Colon (tissue), 2 donors: ENCODE data around the gene SCD5.
"Not testable (repeated sequence)": the region's sequence is repeated elsewhere in the genome, so short reads cannot be mapped to it uniquely, and the experiment has no call there.

Experiments used
- FAIRE-seq: peaks from 2 replicates; lab custom pipeline; 2012; peaks lifted over from hg19 to GRCh38; lab: Jason Lieb, UNC
- donor health status: control.
- donor health status: control.

The SCD5 gene

DNA sequence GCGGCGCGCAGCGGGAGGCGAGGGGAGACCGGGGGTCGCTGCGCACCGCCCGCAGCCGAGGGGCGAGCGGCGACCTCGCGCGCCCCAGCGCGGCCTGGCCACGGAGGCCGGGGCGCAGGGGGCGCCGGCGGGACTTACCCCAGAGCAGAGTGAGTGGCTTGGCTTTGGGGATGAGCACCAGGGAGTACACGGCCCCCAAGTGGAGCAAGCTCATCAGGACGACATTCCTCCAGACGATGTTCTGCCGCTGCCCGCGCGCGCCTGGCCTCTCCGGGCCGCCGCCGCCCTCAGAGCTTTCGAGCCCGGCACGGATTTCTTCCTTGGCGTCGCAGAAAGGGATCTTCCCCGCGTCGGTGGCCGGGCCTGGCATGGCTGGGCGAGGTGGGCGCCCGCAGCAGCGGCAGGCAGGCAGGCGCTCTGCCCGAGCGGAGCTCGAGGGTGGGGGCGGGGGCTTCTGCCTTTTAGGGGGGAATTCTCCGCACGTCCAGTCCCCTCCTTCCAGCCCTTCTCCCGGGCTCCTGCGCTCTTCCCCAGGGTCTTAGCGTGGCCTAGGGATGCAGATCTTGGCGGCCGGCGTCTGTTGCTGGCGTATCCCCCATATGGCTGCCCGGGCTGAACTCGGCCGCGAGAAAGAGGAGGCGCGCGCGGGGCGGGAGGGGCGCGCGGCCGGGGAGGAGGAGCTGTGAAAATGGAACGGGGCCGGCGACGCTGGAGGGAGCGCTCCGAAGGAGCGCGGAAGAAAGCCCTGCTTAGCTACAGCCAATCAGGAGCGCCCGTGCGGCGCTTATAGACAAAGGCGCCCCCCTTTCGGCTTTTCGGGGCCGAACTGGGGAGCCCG is at the start of gene SCD5:
TSS of gene SCD5 (minus strand) at position 629 of the 838 bp plus-strand sequence. CDS start at position 370, 259 bp downstream.
- FAIRE-seq: no peak

- no peak for FAIRE-seq
Measured at GRCh38 chr4:82842593-82842992, 44.0 kb upstream of the SCD5 start.

DNA sequence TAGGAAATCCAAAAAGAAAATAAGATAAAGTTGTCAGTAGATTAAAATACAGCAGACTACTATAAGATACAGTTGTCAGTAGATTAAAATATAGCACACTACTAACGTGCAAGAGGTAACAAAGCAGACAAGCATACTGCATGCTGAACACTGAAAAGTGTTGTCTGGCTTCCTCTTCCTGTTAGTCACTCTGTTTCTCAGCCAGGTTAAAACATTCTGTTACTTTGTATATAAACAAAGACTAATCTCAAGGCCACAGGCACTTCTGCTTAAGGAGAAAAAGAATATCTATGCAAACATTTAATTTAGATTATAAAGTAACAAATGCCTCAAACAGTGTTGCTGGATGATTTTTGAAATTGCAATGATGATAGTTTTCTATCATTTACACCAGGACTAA is 41.0 kb upstream of the SCD5 start:
- FAIRE-seq: no peak

DNA sequence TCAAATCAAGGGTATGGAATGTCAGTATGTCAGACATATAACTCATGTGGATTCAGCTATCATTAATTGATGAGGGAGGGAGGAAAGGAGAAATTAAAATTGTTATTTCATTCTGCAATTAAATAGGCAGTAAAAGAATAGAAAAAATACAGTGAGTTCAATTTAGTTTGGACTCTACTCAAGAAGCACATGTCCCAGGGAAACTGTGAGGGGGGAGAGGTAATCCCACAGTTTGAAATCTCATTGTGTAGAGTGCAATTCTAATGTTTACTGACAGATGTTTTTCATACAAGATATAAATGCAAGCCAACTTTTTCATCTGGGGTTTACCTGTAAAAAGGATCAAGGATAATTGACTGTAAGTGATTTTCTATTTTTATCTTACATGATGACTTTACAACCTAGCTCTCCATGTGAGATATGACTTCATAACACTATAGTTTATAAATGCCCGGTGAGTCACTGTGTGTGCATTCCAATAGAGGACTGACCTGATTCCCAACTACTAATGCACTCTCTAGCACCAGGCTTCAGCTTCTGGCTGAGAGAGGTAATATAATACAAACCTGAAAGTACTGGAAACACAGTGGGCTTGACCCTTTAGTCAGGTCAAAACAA is 35.2 kb upstream of the SCD5 start:
- no peak for FAIRE-seq

DNA sequence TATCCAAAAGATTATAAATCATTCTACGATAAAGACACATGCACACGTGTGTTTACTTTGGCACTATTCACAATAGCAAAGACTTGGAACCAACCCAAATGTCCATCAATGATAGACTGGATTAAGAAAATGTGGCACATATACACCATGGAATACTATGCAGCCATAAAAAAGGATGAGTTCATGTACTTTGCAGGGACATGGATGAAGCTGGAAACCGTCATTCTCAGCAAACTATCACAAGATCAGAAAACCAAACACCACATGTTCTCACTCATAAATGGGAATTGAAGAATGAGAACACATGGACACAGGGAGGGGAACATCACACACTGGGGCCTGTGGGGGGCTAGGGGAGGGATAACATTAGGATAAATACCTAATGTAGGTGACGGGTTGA is 34.5 kb upstream of the SCD5 start:
- not testable (repeated sequence) for FAIRE-seq

- FAIRE-seq: no peak
Measured at GRCh38 chr4:82825425-82825824, 26.8 kb upstream of the SCD5 start.

DNA sequence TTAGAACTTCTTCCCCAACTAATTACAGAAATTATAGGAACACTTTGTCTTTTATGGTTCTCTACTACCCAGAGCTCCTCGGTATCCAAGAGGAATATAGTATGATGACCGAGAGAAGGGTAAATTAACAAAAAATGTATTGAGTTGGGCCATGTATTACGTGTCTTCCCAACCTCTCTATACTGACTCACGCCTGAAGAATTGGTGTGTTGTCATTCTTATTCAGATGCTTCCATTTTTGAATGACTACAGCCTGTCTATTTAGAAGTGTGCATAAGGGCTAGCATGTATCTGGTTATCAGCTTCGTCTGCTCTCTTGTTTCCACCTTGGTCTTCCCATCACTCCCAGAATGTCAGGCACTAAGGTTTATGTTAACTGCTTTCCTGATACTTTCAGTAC is 24.5 kb upstream of the SCD5 start:
- FAIRE-seq: no peak

- no peak for FAIRE-seq
Measured at GRCh38 chr4:82820689-82821088, 22.1 kb upstream of the SCD5 start.

GRCh38 chr4:82818664-82819662 is 20.4 kb upstream of the SCD5 start:
- FAIRE-seq: no peak

- not testable (repeated sequence) for FAIRE-seq
Measured at GRCh38 chr4:82816874-82817273, 18.3 kb upstream of the SCD5 start.

- no peak for FAIRE-seq
Measured at GRCh38 chr4:82814034-82814433, 15.4 kb upstream of the SCD5 start.

- no peak for FAIRE-seq
Measured at GRCh38 chr4:82811838-82812341, 13.3 kb upstream of the SCD5 start.

GRCh38 chr4:82811392-82811791 is 12.8 kb upstream of the SCD5 start:
- no peak for FAIRE-seq

DNA sequence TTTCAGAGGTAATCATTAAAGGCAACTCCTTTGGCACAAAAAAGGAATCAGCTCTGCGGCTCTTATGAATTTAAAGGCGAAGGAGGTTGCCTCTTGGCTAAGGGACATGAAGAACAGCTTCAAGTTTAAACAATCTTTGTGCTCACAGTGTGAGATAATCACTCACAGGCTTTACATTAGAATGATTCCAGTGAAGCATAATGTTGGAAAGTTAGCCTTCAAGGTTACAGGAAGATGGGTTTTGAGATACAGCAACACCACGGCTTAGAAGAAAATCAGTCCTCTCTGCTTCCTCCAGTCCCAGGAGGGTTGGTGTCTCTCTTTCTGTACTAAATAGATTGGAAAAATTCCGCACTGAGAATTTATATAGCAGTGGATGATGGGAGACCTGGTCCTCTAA is 11.6 kb upstream of the SCD5 start:
- no peak for FAIRE-seq

DNA sequence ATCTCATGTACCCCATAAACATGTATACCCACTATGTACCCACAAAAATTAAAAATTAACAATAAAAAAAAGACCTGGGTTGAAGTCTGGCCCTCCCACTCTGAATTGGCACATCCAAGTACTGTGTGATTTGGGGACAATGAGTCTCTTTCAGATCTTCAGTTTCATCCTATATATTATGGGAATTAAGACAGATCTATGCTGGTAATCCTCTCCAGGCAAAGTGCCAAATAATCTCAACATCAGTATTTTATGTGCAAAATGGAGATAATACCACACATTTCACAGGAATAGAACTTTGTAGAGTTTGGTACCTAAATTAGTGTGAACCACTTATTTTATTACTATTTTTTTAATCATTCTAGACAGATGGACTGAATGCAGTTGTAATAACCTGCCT is 11.0 kb upstream of the SCD5 start:
- no peak for FAIRE-seq

GRCh38 chr4:82803746-82804145 is 5.2 kb upstream of the SCD5 start:
- no peak for FAIRE-seq

- no peak for FAIRE-seq
Measured at GRCh38 chr4:82802911-82803310, 4.3 kb upstream of the SCD5 start.

GRCh38 chr4:82801910-82802521 is 3.4 kb upstream of the SCD5 start:
- no peak for FAIRE-seq

GRCh38 chr4:82799006-82799881 is 648 bp upstream of the SCD5 start:
- no peak for FAIRE-seq

GRCh38 chr4:82797405-82798111 is 1.0 kb downstream of the SCD5 start:
- no peak for FAIRE-seq
